SU-DHL-6 (cell line): ENCODE measurements around the gene CHTOP.

ENCODE experiments used
- H2AFZ ChIP-seq: fragments of 200-600 bp; sonication (generic); 2 replicates; pipeline ENCODE4 v1.6.1; 2014; ENCODE audit warnings: low read depth, mild to moderate bottlenecking, moderate library complexity, mixed read lengths, antibody characterized with exemption, low read length; ENCODE audit not compliant: severe bottlenecking
- H3F3A ChIP-seq: fragments of 200-600 bp; shearing (Covaris generic); 2 replicates; pipeline ENCODE4 v1.6.0; 2016; ENCODE audit warnings: antibody characterized with exemption, mild to moderate bottlenecking; ENCODE audit not compliant: insufficient read depth
- H3K27ac ChIP-seq: fragments of 200-600 bp; sonication (generic); 2 replicates; pipeline ENCODE4 v1.5.1; 2016; ENCODE audit warnings: low read depth, mild to moderate bottlenecking, low read length, moderate library complexity, mixed read lengths
- H3K27me3 ChIP-seq: fragments of 200-600 bp; sonication (generic), shearing (Covaris generic); 2 replicates; pipeline ENCODE4 v1.6.0; 2014; ENCODE audit warnings: mild to moderate bottlenecking, low read length
- H3K36me3 ChIP-seq: fragments of 200-600 bp; sonication (generic); 2 replicates; pipeline ENCODE4 v1.6.1; 2014; ENCODE audit warnings: mild to moderate bottlenecking, low read length, mixed read lengths
- H3K4me2 ChIP-seq: fragments of 300-600, 200-600 bp; shearing (Covaris generic), sonication (generic); 2 replicates; pipeline ENCODE4 v1.6.0; 2014; ENCODE audit warnings: low read length, low read depth, mild to moderate bottlenecking; ENCODE audit not compliant: poor library complexity, severe bottlenecking
- H3K4me3 ChIP-seq: fragments of 200-600 bp; sonication (generic); 2 replicates; pipeline ENCODE4 v1.5.1; 2014; ENCODE audit warnings: antibody characterized with exemption, low read length, mild to moderate bottlenecking, mixed read lengths; ENCODE audit not compliant: insufficient read depth, poor library complexity, severe bottlenecking
- H3K79me2 ChIP-seq: fragments of 200-600 bp; sonication (generic); 2 replicates; pipeline ENCODE4 v1.6.1; 2014; ENCODE audit warnings: mild to moderate bottlenecking, low read length, moderate library complexity; ENCODE audit not compliant: insufficient read depth
- H3K9ac ChIP-seq: fragments of 200-600 bp; sonication (generic); 2 replicates; pipeline ENCODE4 v1.7.0; 2014; ENCODE audit warnings: mild to moderate bottlenecking, low read length
- H3K9me2 ChIP-seq: fragments of 200-600 bp; sonication (generic); replicated peaks from 2 replicates; pipeline ENCODE4 v1.6.1; 2014; ENCODE audit warnings: low read length; ENCODE audit not compliant: insufficient read depth
- H3K9me3 ChIP-seq: fragments of 200-600 bp; sonication (generic); 2 replicates; pipeline ENCODE4 v1.6.1; 2014; ENCODE audit warnings: low read length, mixed read lengths; ENCODE audit not compliant: insufficient read depth
- H4K20me1 ChIP-seq: fragments of 200-600 bp; sonication (generic); 2 replicates; pipeline ENCODE4 v1.6.1; 2014; ENCODE audit warnings: low read depth, mild to moderate bottlenecking, antibody characterized with exemption, low read length, moderate library complexity, mixed read lengths
- CTCF ChIP-seq: fragments of 200-600 bp; sonication (generic); IDR thresholded peaks from one replicate; pipeline ENCODE4 v1.5.1; 2017; ENCODE audit warnings: antibody characterized with exemption, mild to moderate bottlenecking, low read length, moderate library complexity; ENCODE audit not compliant: insufficient read depth, poor library complexity, severe bottlenecking
- EZH2phosphoT487 ChIP-seq: fragments of 200-600 bp; sonication (generic), shearing (Covaris generic); conservative IDR thresholded peaks from 2 replicates; pipeline ENCODE4 v1.6.1; 2018; ENCODE audit warnings: mild to moderate bottlenecking, antibody characterized with exemption, low read length, moderate library complexity, mixed read lengths

CHTOP gene

GRCh38 chr1:153673511-153673910 is 39.6 kb downstream of the CHTOP start:
- Histone ChIP-seq H3K27me3 (no peaks in the 10 kb centered on the region), H3F3A (0 out of 2 replicates have a peak, but pooled peaks cover 4% of the 10 kb centered on the region), H3K4me2 (no peak overlapping the region), H2AFZ (no peak overlapping the region), H3K9ac (no peak overlapping the region), H3K9me2 (no peaks in the 10 kb centered on the region), H3K36me3 (peaks cover 4% of the 10 kb centered on the region), H3K4me3 (no peak overlapping the region), H3K9me3 (no peaks in the 10 kb centered on the region), H3K27ac (no peak overlapping the region), H4K20me1 (no peaks in the 10 kb centered on the region), H3K79me2 (peaks cover 23% of the 10 kb centered on the region)
- TF ChIP-seq CTCF (no peak), EZH2phosphoT487 (no peak)

GRCh38 chr1:153677718-153678518 is 44.1 kb downstream of the CHTOP start:
- Histone ChIP-seq H3K9me3 (no peaks in the 10 kb centered on the region), H3K4me2 (no peak overlapping the region), H3F3A (no peaks in the 10 kb centered on the region), H3K4me3 (no peak overlapping the region), H4K20me1 (no peaks in the 10 kb centered on the region), H3K79me2 (no peaks in the 10 kb centered on the region), H3K27ac (no peak overlapping the region), H3K9ac (no peak overlapping the region), H2AFZ (no peak overlapping the region), H3K9me2 (no peaks in the 10 kb centered on the region), H3K27me3 (no peaks in the 10 kb centered on the region), H3K36me3 (no peaks in the 10 kb centered on the region)
- TF ChIP-seq EZH2phosphoT487 (no peak), CTCF (peak; percentile 83)

- H3K27ac ChIP-seq = no peak within 1 kb of the TSS
- H3K36me3 ChIP-seq = no peaks in the 10 kb centered on the region
- H3K27me3 ChIP-seq = no peaks in the 10 kb centered on the region
- no peak within 1 kb of the TSS for H3K4me3 ChIP-seq
- no peak within 1 kb of the TSS for H2AFZ ChIP-seq
- no peaks in the 10 kb centered on the region for H3K9me3 ChIP-seq
- H3K9me2 ChIP-seq = no peaks in the 10 kb centered on the region
- peak within 1 kb of the TSS; percentile 15 for H3K4me2 ChIP-seq
- TF ChIP-seq CTCF = no peak
- no peak for TF ChIP-seq EZH2phosphoT487
- no peaks in the 10 kb centered on the region for H3F3A ChIP-seq
- H3K79me2 ChIP-seq = no peaks in the 10 kb centered on the region
- H3K9ac ChIP-seq = no peak within 1 kb of the TSS
- no peaks in the 10 kb centered on the region for H4K20me1 ChIP-seq
Observed at GRCh38 chr1:153678519-153679336, 44.9 kb downstream of the CHTOP start, which contains the start of gene NPR1. TSS of gene NPR1 (plus strand) at chr1:153678688. CDS start at chr1:153679109, 421 bp downstream.
